WTC11 (cell line): ENCODE results near the gene FAM234A. TPM values are rescaled to one million over a fixed set of nuclear protein-coding genes. Genes with fewer than 3 reads are reported as not detected.

Source experiments
- ATAC-seq: fragments of 200-7000 bp; cut with Tn5 transposase; 2 replicates; pipeline ENCODE4 v1.10.0; 2021; ENCODE audit warnings: mild to moderate bottlenecking, moderate library complexity
- CTCF ChIA-PET: fragments of 300-600 bp; sonication (Branson Sonifier 250); formaldehyde crosslinking; loops from one replicate; lab custom pipeline; 2021; ENCODE audit warnings: antibody characterized with exemption; lab: Charles Lee
- POLR2A ChIA-PET: fragments of 350-600 bp; sonication (Branson Sonifier 250); formaldehyde crosslinking; loops from one replicate; lab custom pipeline; 2021; ENCODE audit warnings: antibody characterized with exemption; lab: Charles Lee
- DNase-seq: peaks from one replicate; pipeline ENCODE4 v3.0.0; 2021; ENCODE audit warnings: low spot score
- H3K27ac Mint-ChIP-seq: 2 replicates; pipeline ENCODE4 v1.8.0; 2021; ENCODE audit warnings: mixed read lengths
- H3K27me3 Mint-ChIP-seq: 2 replicates; pipeline ENCODE4 v1.8.0; 2021; ENCODE audit warnings: low read depth, mild to moderate bottlenecking, moderate library complexity, mixed read lengths
- H3K36me3 Mint-ChIP-seq: 2 replicates; pipeline ENCODE4 v1.8.0; 2021; ENCODE audit warnings: mixed read lengths
- H3K4me1 Mint-ChIP-seq: 2 replicates; pipeline ENCODE4 v1.8.0; 2022; ENCODE audit warnings: mixed read lengths
- H3K4me3 Mint-ChIP-seq: 2 replicates; pipeline ENCODE4 v1.8.0; 2021; ENCODE audit warnings: mild to moderate bottlenecking, moderate library complexity, mixed read lengths
- H3K9me3 Mint-ChIP-seq: 2 replicates; pipeline ENCODE4 v1.8.0; 2021; ENCODE audit warnings: mixed read lengths
- CBFB ChIP-seq: sonication (generic); formaldehyde crosslinking; IDR thresholded peaks from 2 replicates; pipeline ENCODE4 v1.8.1; 2022; ENCODE audit warnings: mild to moderate bottlenecking, low read depth, missing genetic modification reagents
- EMX1 ChIP-seq: fragments of 250-450 bp; sonication (Bioruptor Pico); IDR thresholded peaks from 2 replicates; pipeline ENCODE4 v1.8.0; 2021; ENCODE audit warnings: mild to moderate bottlenecking
- FOXP4 ChIP-seq: sonication (generic); formaldehyde crosslinking; IDR thresholded peaks from 2 replicates; pipeline ENCODE4 v1.8.0; 2022; ENCODE audit warnings: mild to moderate bottlenecking, missing genetic modification reagents
- HMGXB4 ChIP-seq: sonication (generic); formaldehyde crosslinking; IDR thresholded peaks from 2 replicates; pipeline ENCODE4 v1.8.1; 2023; ENCODE audit warnings: mild to moderate bottlenecking, moderate library complexity, missing genetic modification reagents
- MAX ChIP-seq: sonication (generic); formaldehyde crosslinking; IDR thresholded peaks from 2 replicates; pipeline ENCODE4 v1.8.0; 2022; ENCODE audit warnings: mild to moderate bottlenecking, missing genetic modification reagents
- MXD4 ChIP-seq: fragments of 250-450 bp; sonication (Bioruptor Pico); IDR thresholded peaks from 2 replicates; pipeline ENCODE4 v1.8.0; 2021; ENCODE audit warnings: mild to moderate bottlenecking, moderate library complexity, borderline replicate concordance
- NFATC4 ChIP-seq: fragments of 250-450 bp; sonication (Bioruptor Pico); IDR thresholded peaks from 2 replicates; pipeline ENCODE4 v1.9.0; 2021; ENCODE audit warnings: mild to moderate bottlenecking
- NFYB ChIP-seq: sonication (generic); formaldehyde crosslinking; conservative IDR thresholded peaks from 2 replicates; pipeline ENCODE4 v1.8.0; 2022; ENCODE audit warnings: low read depth, missing genetic modification reagents
- NR2C2 ChIP-seq: sonication (generic); formaldehyde crosslinking; IDR thresholded peaks from 2 replicates; pipeline ENCODE4 v1.8.0; 2022; ENCODE audit warnings: mild to moderate bottlenecking, missing genetic modification reagents
- PRDM15 ChIP-seq: sonication (generic); formaldehyde crosslinking; IDR thresholded peaks from 2 replicates; pipeline ENCODE4 v1.8.0; 2022; ENCODE audit warnings: missing genetic modification reagents
- SOX15 ChIP-seq: fragments of 250-450 bp; sonication (Bioruptor Pico); IDR thresholded peaks from 2 replicates; pipeline ENCODE4 v1.9.0; 2021; ENCODE audit warnings: mild to moderate bottlenecking
- STAT6 ChIP-seq: sonication (generic); formaldehyde crosslinking; conservative IDR thresholded peaks from 2 replicates; pipeline ENCODE4 v1.8.1; 2023; ENCODE audit warnings: mild to moderate bottlenecking, low read depth, missing genetic modification reagents, moderate library complexity
- ZBTB43 ChIP-seq: sonication (generic); formaldehyde crosslinking; IDR thresholded peaks from 2 replicates; pipeline ENCODE4 v1.8.1; 2023; ENCODE audit warnings: mild to moderate bottlenecking, missing genetic modification reagents
- ZNF121 ChIP-seq: sonication (generic); formaldehyde crosslinking; IDR thresholded peaks from 2 replicates; pipeline ENCODE4 v1.8.0; 2023; ENCODE audit warnings: missing genetic modification reagents
- ZNF263 ChIP-seq: sonication (generic); formaldehyde crosslinking; IDR thresholded peaks from 2 replicates; pipeline ENCODE4 v1.8.1; 2022; ENCODE audit warnings: low read depth, mild to moderate bottlenecking, moderate library complexity, missing genetic modification reagents
- ZNF317 ChIP-seq: sonication (generic); formaldehyde crosslinking; IDR thresholded peaks from 2 replicates; pipeline ENCODE4 v1.8.1; 2023; ENCODE audit warnings: low read depth, mild to moderate bottlenecking, moderate library complexity, missing genetic modification reagents, borderline replicate concordance
- ZNF396 ChIP-seq: fragments of 250-450 bp; sonication (Bioruptor Pico); IDR thresholded peaks from 2 replicates; pipeline ENCODE4 v1.8.0; 2021; ENCODE audit warnings: mild to moderate bottlenecking, moderate library complexity, borderline replicate concordance
- ZNF671 ChIP-seq: fragments of 250-450 bp; sonication (Bioruptor Pico); IDR thresholded peaks from 2 replicates; pipeline ENCODE4 v1.8.0; 2021; ENCODE audit warnings: mild to moderate bottlenecking
- total RNA-seq: library from RNA; stranded (reverse); gene quantifications from 3 replicates; pipeline ENCODE4 v1.2.3, GENCODE V29; 2021
- TF ChIP-seq, protein P1 (sequence below): fragments of 250-450 bp; sonication (Bioruptor Pico); conservative IDR thresholded peaks from 2 replicates; pipeline ENCODE4 v1.9.0; 2021; ENCODE audit warnings: mild to moderate bottlenecking
- TF ChIP-seq, protein P2 (sequence below): sonication (generic); formaldehyde crosslinking; IDR thresholded peaks from 2 replicates; pipeline ENCODE4 v1.8.1; 2022; ENCODE audit warnings: mild to moderate bottlenecking, moderate library complexity, missing genetic modification reagents

The FAM234A gene
- total RNA-seq, 1 experiment from 2014 or later = 115 TPM

- no peak overlapping the region for H3K4me3 Mint-ChIP-seq
- POLR2A ChIA-PET = no interaction called here
- DNase-seq = no peak
- TF ChIP-seq, protein P1, sequence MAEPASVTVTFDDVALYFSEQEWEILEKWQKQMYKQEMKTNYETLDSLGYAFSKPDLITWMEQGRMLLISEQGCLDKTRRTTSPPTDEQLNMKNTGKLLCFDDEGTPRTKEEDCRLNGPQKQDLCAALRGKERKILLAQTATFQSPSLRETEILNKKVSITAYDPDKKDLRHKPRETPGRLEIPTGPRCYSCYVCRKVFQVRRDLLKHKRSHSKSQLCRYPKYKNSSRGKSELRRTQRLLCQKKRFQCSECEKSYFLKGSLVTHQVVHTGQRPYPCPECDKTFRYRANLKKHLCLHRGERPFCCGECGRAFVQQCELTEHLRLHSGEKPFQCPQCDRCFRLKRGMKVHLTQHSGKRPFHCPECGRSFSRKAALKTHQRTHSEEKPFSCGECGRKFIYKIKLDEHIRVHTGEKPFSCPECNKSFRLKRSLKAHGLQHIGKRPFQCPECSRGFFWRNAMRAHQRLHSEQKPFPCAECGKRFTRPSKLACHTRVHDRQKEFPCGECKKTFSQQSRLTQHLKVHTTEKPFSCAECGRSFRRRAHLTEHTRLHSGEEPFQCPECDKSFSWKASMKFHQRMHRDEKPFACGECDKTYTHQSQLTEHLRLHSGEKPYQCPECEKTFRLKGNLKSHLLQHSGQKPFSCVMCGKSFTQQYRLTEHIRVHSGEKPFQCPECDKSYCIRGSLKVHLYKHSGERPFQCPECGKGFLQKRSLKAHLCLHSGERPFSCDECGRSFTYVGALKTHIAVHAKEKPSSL (CRISPR knock-in tag) = no peak
- TF ChIP-seq PRDM15 (no peak), HMGXB4 (CRISPR knock-in tag) (no peak), NFYB (CRISPR knock-in tag) (no peak), ZNF396 (CRISPR knock-in tag) (no peak), SOX15 (no peak), NR2C2 (CRISPR knock-in tag) (no peak), ZNF263 (CRISPR knock-in tag) (no peak), ZBTB43 (CRISPR knock-in tag) (no peak)
- TF ChIP-seq, protein P2, sequence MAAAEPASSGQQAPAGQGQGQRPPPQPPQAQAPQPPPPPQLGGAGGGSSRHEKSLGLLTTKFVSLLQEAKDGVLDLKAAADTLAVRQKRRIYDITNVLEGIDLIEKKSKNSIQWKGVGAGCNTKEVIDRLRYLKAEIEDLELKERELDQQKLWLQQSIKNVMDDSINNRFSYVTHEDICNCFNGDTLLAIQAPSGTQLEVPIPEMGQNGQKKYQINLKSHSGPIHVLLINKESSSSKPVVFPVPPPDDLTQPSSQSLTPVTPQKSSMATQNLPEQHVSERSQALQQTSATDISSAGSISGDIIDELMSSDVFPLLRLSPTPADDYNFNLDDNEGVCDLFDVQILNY (CRISPR knock-in tag) = no peak
- no peaks in the 10 kb centered on the region for H3K4me1 Mint-ChIP-seq
- no peaks in the 10 kb centered on the region for H3K9me3 Mint-ChIP-seq
- no peaks in the 10 kb centered on the region for H3K27me3 Mint-ChIP-seq
- CTCF ChIA-PET = interaction anchor here (0.8 to 2.1 kb wide), 2 partner anchors 74 to 108 kb away, joined by 3 to 5 read pairs; no protein-coding TSS in a partner anchor
- ATAC-seq = no peak
- peak overlapping the region; percentile 16 for H3K27ac Mint-ChIP-seq
- H3K36me3 Mint-ChIP-seq = no peaks in the 10 kb centered on the region
Measured at GRCh38 chr16:245105-245504, 10.5 kb downstream of the FAM234A start.

DNA sequence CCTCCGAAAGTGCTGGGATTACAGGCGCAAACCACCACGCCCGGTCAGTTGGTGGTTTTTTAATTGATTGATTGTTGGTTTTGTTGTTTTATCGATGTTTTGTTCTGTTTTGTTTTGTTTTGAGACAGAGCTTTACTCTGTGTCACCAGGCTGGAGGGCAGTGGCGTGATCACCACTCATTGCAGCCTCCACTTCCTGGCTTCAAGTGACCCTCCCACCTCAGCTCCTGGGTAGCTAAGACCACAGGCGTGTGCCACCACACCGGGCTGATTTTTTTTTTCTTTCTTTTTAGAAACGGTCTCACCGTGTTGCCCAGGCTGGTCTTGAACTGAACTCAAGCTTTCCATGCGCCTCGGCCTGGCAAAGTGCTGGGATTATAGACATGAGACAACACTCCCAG, 12.4 kb downstream of the FAM234A start:
- H3K36me3 Mint-ChIP-seq = peaks cover 6% of the 10 kb centered on the region; the same call in 1 of the 2 replicates
- TF ChIP-seq ZNF671 (CRISPR knock-in tag) (no peak), ZNF121 (CRISPR knock-in tag) (no peak), MXD4 (CRISPR knock-in tag) (no peak), EMX1 (no peak), FOXP4 (CRISPR knock-in tag) (no peak), MAX (CRISPR knock-in tag) (no peak), STAT6 (CRISPR knock-in tag) (no peak), CBFB (CRISPR knock-in tag) (no peak), ZNF317 (CRISPR knock-in tag) (no peak), NFATC4 (CRISPR knock-in tag) (no peak)

More for the DNA sequence above, 12.4 kb downstream of the FAM234A start:
- ChIA-PET POLR2A (interaction anchor here (0.6 to 0.9 kb wide), 2 partner anchors 9 to 16 kb away, joined by 3 to 4 read pairs; no protein-coding TSS in a partner anchor), CTCF (interaction anchor here (2.1 kb wide), 1 partner anchor 106 kb away, joined by 5 read pairs; no protein-coding TSS in a partner anchor)
- no peak for ATAC-seq
- Mint-ChIP-seq H3K4me1 (no peaks in the 10 kb centered on the region), H3K27me3 (no peaks in the 10 kb centered on the region), H3K27ac (peak overlapping the region; percentile 86), H3K4me3 (no peak overlapping the region), H3K9me3 (no peaks in the 10 kb centered on the region)
- DNase-seq = no peak
